Neuronal stem cell (in vitro differentiated cells): Measurements from ENCODE around the gene ABCD1.

Experiments used
- DNase-seq: peaks from one replicate; pipeline ENCODE4 v3.0.0-alpha.2; 2013; ENCODE audit warnings: low spot score
- H2AFZ ChIP-seq: one replicate; pipeline ENCODE4 v1.6.1; 2013; ENCODE audit warnings: mild to moderate bottlenecking, low read length, inconsistent platforms
- H2AK5ac ChIP-seq: 2 replicates; pipeline ENCODE4 v1.6.1; 2013; ENCODE audit warnings: low read depth, mild to moderate bottlenecking, inconsistent platforms, low read length, moderate library complexity, mixed read lengths
- H2BK120ac ChIP-seq: 2 replicates; pipeline ENCODE4 v1.6.1; 2013; ENCODE audit warnings: low read depth, mild to moderate bottlenecking, inconsistent platforms, low read length, moderate library complexity, mixed read lengths
- H2BK12ac ChIP-seq: one replicate; pipeline ENCODE4 v1.6.1; 2013; ENCODE audit warnings: low read length, inconsistent platforms
- H2BK15ac ChIP-seq: 2 replicates; pipeline ENCODE4 v1.6.1; 2013; ENCODE audit warnings: mild to moderate bottlenecking, low read length, inconsistent platforms, mixed read lengths
- H2BK5ac ChIP-seq: one replicate; pipeline ENCODE4 v1.6.1; 2013; ENCODE audit warnings: inconsistent platforms, mild to moderate bottlenecking, low read length, moderate library complexity
- H3K14ac ChIP-seq: one replicate; pipeline ENCODE4 v1.6.1; 2013; ENCODE audit warnings: low read length, inconsistent platforms
- H3K18ac ChIP-seq: 2 replicates; pipeline ENCODE4 v1.6.1; 2013; ENCODE audit warnings: low read length, inconsistent platforms
- H3K23ac ChIP-seq: 2 replicates; pipeline ENCODE4 v1.6.1; 2013; ENCODE audit warnings: low read depth, mild to moderate bottlenecking, mixed read lengths, low read length, inconsistent platforms; ENCODE audit not compliant: poor library complexity
- H3K27ac ChIP-seq: replicated peaks from 3 replicates; pipeline ENCODE4 v1.5.1; 2013; ENCODE audit warnings: low read length, inconsistent platforms
- H3K27me3 ChIP-seq, 3 experiments: 2 replicates each; pipeline ENCODE4 v1.6.1; 2013; ENCODE audit warnings: low read length in 3 of 3, mild to moderate bottlenecking in 2 of 3, inconsistent platforms in 1 of 3, low read depth in 1 of 3, mixed read lengths in 1 of 3, moderate library complexity in 1 of 3; ENCODE audit not compliant: control insufficient read depth in 3 of 3, insufficient read depth in 3 of 3
- H3K36me3 ChIP-seq, 2 donors: replicated peaks in 1 of 2; 2 replicates each; pipeline ENCODE4 v1.6.1; 2013; ENCODE audit warnings: low read length in 2 of 2; ENCODE audit not compliant: control insufficient read depth in 2 of 2, insufficient read depth in 2 of 2
- H3K4ac ChIP-seq: 2 replicates; pipeline ENCODE4 v1.6.1; 2013; ENCODE audit warnings: inconsistent platforms, mild to moderate bottlenecking, low read length, moderate library complexity
- H3K4me1 ChIP-seq, 2 donors: 1 replicate in 1 of 2; 2 replicates in 1 of 2; pipeline ENCODE4 v1.6.1; 2013; ENCODE audit warnings: low read length in 2 of 2, low read depth in 1 of 2; ENCODE audit not compliant: control insufficient read depth in 2 of 2, insufficient read depth in 1 of 2
- H3K4me2 ChIP-seq: one replicate; pipeline ENCODE4 v1.6.1; 2013; ENCODE audit warnings: mild to moderate bottlenecking, low read length, inconsistent platforms; ENCODE audit not compliant: insufficient read depth, poor library complexity, severe bottlenecking
- H3K4me3 ChIP-seq, 2 donors: 2 replicates each; pipeline ENCODE4 v1.5.1; 2013; ENCODE audit warnings: low read length in 2 of 2, mild to moderate bottlenecking in 2 of 2, inconsistent platforms in 1 of 2, moderate library complexity in 1 of 2
- H3K79me1 ChIP-seq: one replicate; pipeline ENCODE4 v1.6.1; 2013; ENCODE audit warnings: low read depth, mild to moderate bottlenecking, inconsistent platforms, low read length, moderate library complexity
- H3K9ac ChIP-seq: one replicate; pipeline ENCODE4 v1.6.1; 2013; ENCODE audit warnings: mild to moderate bottlenecking, low read depth, low read length, inconsistent platforms; ENCODE audit not compliant: poor library complexity
- H3K9me3 ChIP-seq, 2 donors: replicated peaks in 1 of 2; 2 replicates each; pipeline versions ENCODE3 to v1.6.1; 2013; ENCODE audit warnings: low read length in 2 of 2, mild to moderate bottlenecking in 2 of 2, inconsistent platforms in 1 of 2, low read depth in 1 of 2, mixed read lengths in 1 of 2, moderate library complexity in 1 of 2; ENCODE audit not compliant: control insufficient read depth in 2 of 2, insufficient read depth in 1 of 2
- H4K8ac ChIP-seq: one replicate; pipeline ENCODE4 v1.6.1; 2013; ENCODE audit warnings: low read depth, mild to moderate bottlenecking, inconsistent platforms, low read length, moderate library complexity
- H4K91ac ChIP-seq: one replicate; pipeline ENCODE4 v1.6.1; 2013; ENCODE audit warnings: low read length, low read depth, mild to moderate bottlenecking, inconsistent platforms; ENCODE audit not compliant: poor library complexity
- WGBS, 2 donors: extraction: QIAGEN DNeasy Blood & Tissue Kit; methylation state at CpG; one replicate each; pipeline ENCODE4 v1.1.7; 2013; ENCODE audit warnings: missing lambda C conversion rate in 2 of 2, mixed read lengths in 1 of 2; ENCODE audit not compliant: insufficient read length in 2 of 2, insufficient replicate concordance in 1 of 2; ENCODE audit errors: extremely low coverage in 2 of 2; 5-methylcytosine and 5-hydroxymethylcytosine counted together

ABCD1 gene

DNA sequence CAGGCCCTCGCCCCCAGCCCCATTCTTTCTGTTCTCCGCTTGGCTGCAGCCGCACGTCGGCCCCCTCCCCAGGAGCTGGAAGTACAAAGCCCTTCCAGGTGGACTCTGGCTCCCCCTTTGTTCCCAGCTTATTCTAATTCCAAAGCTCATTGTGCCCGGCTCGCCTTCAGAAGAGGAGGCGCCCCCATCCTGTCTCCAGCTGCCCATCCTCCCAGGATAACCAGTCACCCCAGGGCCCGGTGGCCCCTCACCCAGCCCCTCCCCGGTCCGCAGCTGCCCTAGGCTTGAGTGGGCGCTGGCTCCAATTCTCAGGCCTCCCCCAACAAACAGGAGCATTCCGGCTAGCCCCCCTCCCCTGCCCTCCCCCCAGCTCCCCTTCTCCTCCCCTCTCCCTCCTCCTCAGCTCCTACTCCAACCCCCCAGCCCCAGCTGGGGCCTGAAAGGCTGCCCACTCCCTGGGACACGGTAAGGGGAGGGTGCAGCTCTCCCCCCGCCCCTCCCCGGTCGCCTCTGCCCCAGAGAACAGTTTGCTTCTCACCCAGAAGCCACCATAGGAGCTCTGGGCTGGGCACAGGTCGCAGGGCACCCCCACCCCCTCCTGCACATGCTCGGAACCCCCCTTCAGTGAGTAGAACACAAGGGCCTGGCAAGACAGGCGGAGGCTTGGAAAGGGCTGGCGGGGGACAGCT is 40.0 kb upstream of the ABCD1 start:
- Histone ChIP-seq H4K91ac (no peak overlapping the region), H2AK5ac (no peak overlapping the region), H2BK15ac (no peak overlapping the region), H3K36me3 (no peaks in the 10 kb centered on the region), H3K14ac (no peak overlapping the region), H3K4ac (no peak overlapping the region), H2AFZ (no peak overlapping the region), H3K27ac (peak overlapping the region; percentile 97), H3K23ac (no peak overlapping the region), H4K8ac (no peak overlapping the region), H3K9ac (no peak overlapping the region), H3K4me3 (peak overlapping the region; percentile 49 to 66), H3K79me1 (peaks cover 7% of the 10 kb centered on the region), H3K9me3 (peaks cover 0 to 2% of the 10 kb centered on the region in 2 donors), H3K27me3 (peaks cover 0 to 4% (median 0%) of the 10 kb centered on the region in 3 experiments), H2BK12ac (no peak overlapping the region), H2BK120ac (peak overlapping the region; percentile 76), H3K4me1 (peaks cover 13 to 19% of the 10 kb centered on the region in 2 donors), H2BK5ac (peak overlapping the region; percentile 98), H3K4me2 (peak overlapping the region; percentile 52), H3K18ac (peak overlapping the region; percentile 98)
- peak; percentile 74 for DNase-seq
- WGBS, 2 donors = no CpG with 5 or more reads among the region's 21 CpGs

DNA sequence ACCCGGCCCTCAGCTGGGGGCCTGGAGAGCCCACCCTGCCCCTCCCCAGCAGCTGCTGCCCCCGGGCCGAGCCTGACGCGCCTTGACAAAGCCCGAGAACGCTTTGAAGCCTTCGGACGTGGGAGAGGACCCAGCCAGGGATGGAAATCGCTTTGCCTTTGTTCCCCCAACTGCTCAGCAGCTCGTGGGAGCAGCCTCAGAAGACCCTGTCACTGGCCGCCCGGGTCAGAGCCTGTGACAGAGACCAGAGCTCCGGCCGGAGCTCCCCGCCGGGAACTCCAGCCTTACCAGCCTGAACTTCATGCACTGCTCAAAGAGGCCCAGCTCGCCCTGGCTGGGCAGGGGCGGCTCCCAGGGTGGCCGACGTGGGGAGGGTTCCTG is 39.5 kb upstream of the ABCD1 start:
- no peak for DNase-seq
- Histone ChIP-seq H2AK5ac (peak overlapping the region; percentile 56), H2BK12ac (no peak overlapping the region), H2BK5ac (peak overlapping the region; percentile 98), H3K27me3 (peaks cover 0 to under 1% (median 0%) of the 10 kb centered on the region in 3 experiments), H3K9me3 (peaks cover 0 to 2% of the 10 kb centered on the region in 2 donors), H4K91ac (peak overlapping the region; percentile 43), H3K4ac (peak overlapping the region; percentile 53), H2BK15ac (no peak overlapping the region), H3K18ac (peak overlapping the region; percentile 98), H2AFZ (no peak overlapping the region), H3K36me3 (peaks cover 4 to 5% of the 10 kb centered on the region in 2 donors), H3K4me3 (peak overlapping the region; percentile 49 to 72), H3K79me1 (peaks cover 11% of the 10 kb centered on the region), H3K27ac (peak overlapping the region; percentile 97), H3K14ac (no peak overlapping the region), H3K23ac (no peak overlapping the region), H3K9ac (peak overlapping the region; percentile 60), H2BK120ac (peak overlapping the region; percentile 76), H4K8ac (no peak overlapping the region), H3K4me2 (peak overlapping the region; percentile 52), H3K4me1 (peaks cover 16 to 23% of the 10 kb centered on the region in 2 donors)
- WGBS, 2 donors = no CpG with 5 or more reads among the region's 21 CpGs

- peak overlapping the region; percentile 76 for H2BK120ac ChIP-seq
- H3K4me3 ChIP-seq = peak overlapping the region; percentile 49 to 72
- H4K91ac ChIP-seq = peak overlapping the region; percentile 85
- H3K4ac ChIP-seq = no peak overlapping the region
- H3K27ac ChIP-seq = peak overlapping the region; percentile 97
- H2BK5ac ChIP-seq = peak overlapping the region; percentile 98
- no peak overlapping the region for H4K8ac ChIP-seq
- peaks cover 5 to 14% of the 10 kb centered on the region in 2 donors for H3K36me3 ChIP-seq
- peak overlapping the region; percentile 71 for H3K14ac ChIP-seq
- H2AFZ ChIP-seq = no peak overlapping the region
- H3K4me1 ChIP-seq = peaks cover 16 to 23% of the 10 kb centered on the region in 2 donors
- peak overlapping the region; percentile 98 for H3K18ac ChIP-seq
- peaks cover 11% of the 10 kb centered on the region for H3K79me1 ChIP-seq
- peak overlapping the region; percentile 73 for H3K23ac ChIP-seq
- no peak overlapping the region for H2BK15ac ChIP-seq
- no peak overlapping the region for H2BK12ac ChIP-seq
- H2AK5ac ChIP-seq = peak overlapping the region; percentile 92
- no CpG with 5 or more reads among the region's 24 CpGs for WGBS, 2 donors
- peaks cover 0 to 2% of the 10 kb centered on the region in 2 donors for H3K9me3 ChIP-seq
- DNase-seq = no peak
- no peaks in the 10 kb centered on the region for H3K27me3 ChIP-seq
- peak overlapping the region; percentile 86 for H3K9ac ChIP-seq
- H3K4me2 ChIP-seq = peak overlapping the region; percentile 52
Observed at GRCh38 chrX:153685751-153686696, 38.6 kb upstream of the ABCD1 start.
